Ureter (tissue), 1 donor: ENCODE data around the gene SDK1. TPM values are rescaled to one million over a fixed set of nuclear protein-coding genes. Genes with fewer than 3 reads are reported as not detected.

Experiments
- DNase-seq: peaks from one replicate; pipeline ENCODE4 v3.0.0-alpha.2; 2020; ENCODE audit warnings: low spot score
- total RNA-seq: library from RNA; stranded (reverse); gene quantifications from one replicate; pipeline ENCODE4 v1.2.4, GENCODE V29; 2023
- donor health status: DM: yes; HTN: yes; CAD: no.

SDK1 gene
- total RNA-seq, 1 donor from 2014 or later: 27.3 TPM

- DNase-seq: no peak
These were observed 873.0 kb downstream of the SDK1 start for GRCh38 chr7:4174016-4174415.

- no peak for DNase-seq
These were observed 873.4 kb downstream of the SDK1 start for GRCh38 chr7:4174451-4174850.

GRCh38 chr7:4174884-4175283, 873.8 kb downstream of the SDK1 start:
- DNase-seq: no peak

GRCh38 chr7:4175346-4175973, 874.4 kb downstream of the SDK1 start:
- no peak for DNase-seq

- DNase-seq: no peak
These were observed 875.9 kb downstream of the SDK1 start for GRCh38 chr7:4177001-4177400.

GRCh38 chr7:4178416-4178815, 877.4 kb downstream of the SDK1 start:
- no peak for DNase-seq

GRCh38 chr7:4178916-4179687, 878.0 kb downstream of the SDK1 start:
- DNase-seq: no peak

- no peak for DNase-seq
These were observed 878.8 kb downstream of the SDK1 start for GRCh38 chr7:4179688-4180380.

- no peak for DNase-seq
These were observed 880.4 kb downstream of the SDK1 start for GRCh38 chr7:4181446-4181845.

GRCh38 chr7:4182605-4183300, 881.7 kb downstream of the SDK1 start:
- DNase-seq: no peak

GRCh38 chr7:4184653-4185052, 883.6 kb downstream of the SDK1 start:
- no peak for DNase-seq

- DNase-seq: no peak
These were observed 884.1 kb downstream of the SDK1 start for GRCh38 chr7:4185136-4185535.

- no peak for DNase-seq
These were observed 884.9 kb downstream of the SDK1 start for GRCh38 chr7:4185721-4186512.

GRCh38 chr7:4186513-4186780, 885.4 kb downstream of the SDK1 start:
- DNase-seq: no peak

- DNase-seq: no peak
These were observed 887.6 kb downstream of the SDK1 start for GRCh38 chr7:4188651-4189050.

GRCh38 chr7:4189131-4189570, 888.1 kb downstream of the SDK1 start:
- DNase-seq: peak; percentile 94

- DNase-seq: no peak
These were observed 889.2 kb downstream of the SDK1 start for GRCh38 chr7:4190010-4190981.

- no peak for DNase-seq
These were observed 890.0 kb downstream of the SDK1 start for GRCh38 chr7:4191046-4191445.

- DNase-seq: no peak
These were observed 890.5 kb downstream of the SDK1 start for GRCh38 chr7:4191525-4191924.

- DNase-seq: no peak
These were observed 894.6 kb downstream of the SDK1 start for GRCh38 chr7:4195660-4196059.
